GM12801 (cell line): ENCODE measurements around the gene PRKAG1.

ENCODE experiments used
- TF ChIP-seq, protein P1 (sequence below): IDR thresholded peaks from one replicate; pipeline ENCODE4 v1.5.1; 2011; ENCODE audit warnings: control low read depth; ENCODE audit not compliant: insufficient read length; ENCODE audit errors: extremely low read depth

The PRKAG1 gene

DNA sequence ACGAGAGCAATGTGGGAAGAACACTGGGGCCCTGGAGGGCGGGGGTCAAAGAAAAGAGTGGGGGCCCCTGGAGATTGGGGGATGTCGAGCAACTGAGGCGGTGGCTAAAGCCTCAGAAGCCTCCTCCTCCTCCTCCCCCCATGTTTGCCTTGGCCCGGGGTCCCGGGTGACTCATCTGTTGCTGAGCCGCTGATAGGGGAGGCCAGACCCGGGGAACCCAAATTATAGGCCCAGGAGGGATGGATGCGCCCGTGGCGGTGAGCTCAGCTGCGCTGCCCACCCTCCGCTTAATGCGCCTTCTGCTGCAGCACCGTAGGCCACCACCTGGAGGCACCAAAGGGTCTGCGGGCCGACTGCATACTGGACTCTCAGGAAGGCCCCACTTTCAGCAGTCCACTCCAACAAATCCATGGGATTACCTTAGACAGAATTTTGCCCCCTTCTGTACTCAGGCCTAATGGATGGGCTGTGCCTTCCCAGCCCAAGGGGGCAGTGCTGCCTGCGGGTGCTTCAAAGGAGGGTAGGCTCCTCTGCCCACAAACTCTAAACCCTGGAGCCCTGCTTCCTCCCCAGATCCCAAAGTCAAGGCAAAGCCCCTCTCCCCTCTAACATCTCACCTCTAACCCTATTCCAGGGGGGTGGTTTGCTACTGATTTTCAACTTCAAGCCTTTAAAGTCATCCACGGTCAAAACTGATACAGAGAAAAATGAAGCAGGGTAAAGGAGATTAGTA is 44.5 kb downstream of the PRKAG1 start:
- TF ChIP-seq, protein P1, sequence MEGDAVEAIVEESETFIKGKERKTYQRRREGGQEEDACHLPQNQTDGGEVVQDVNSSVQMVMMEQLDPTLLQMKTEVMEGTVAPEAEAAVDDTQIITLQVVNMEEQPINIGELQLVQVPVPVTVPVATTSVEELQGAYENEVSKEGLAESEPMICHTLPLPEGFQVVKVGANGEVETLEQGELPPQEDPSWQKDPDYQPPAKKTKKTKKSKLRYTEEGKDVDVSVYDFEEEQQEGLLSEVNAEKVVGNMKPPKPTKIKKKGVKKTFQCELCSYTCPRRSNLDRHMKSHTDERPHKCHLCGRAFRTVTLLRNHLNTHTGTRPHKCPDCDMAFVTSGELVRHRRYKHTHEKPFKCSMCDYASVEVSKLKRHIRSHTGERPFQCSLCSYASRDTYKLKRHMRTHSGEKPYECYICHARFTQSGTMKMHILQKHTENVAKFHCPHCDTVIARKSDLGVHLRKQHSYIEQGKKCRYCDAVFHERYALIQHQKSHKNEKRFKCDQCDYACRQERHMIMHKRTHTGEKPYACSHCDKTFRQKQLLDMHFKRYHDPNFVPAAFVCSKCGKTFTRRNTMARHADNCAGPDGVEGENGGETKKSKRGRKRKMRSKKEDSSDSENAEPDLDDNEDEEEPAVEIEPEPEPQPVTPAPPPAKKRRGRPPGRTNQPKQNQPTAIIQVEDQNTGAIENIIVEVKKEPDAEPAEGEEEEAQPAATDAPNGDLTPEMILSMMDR = no peak

DNA sequence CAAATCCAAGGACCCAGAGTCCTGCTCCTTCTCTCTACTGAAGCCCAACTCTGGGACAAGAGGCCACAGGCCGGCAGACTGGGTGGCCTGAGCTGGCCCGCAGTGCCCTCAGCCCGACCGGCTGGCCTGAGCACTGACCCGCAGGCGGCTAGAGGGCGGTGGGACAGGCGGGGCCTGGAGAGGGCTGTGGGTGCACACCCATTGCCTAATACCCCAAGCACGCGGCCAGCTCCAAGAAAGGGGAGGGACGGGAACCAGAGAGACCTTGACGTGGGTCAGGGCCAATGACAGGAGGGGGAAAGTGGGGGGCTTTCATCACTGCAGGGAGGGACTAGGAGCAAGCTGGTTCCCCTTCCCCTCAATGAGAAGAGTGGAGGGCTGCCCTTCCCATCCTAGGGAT is 45.0 kb downstream of the PRKAG1 start:
- TF ChIP-seq, protein P1 = no peak

DNA sequence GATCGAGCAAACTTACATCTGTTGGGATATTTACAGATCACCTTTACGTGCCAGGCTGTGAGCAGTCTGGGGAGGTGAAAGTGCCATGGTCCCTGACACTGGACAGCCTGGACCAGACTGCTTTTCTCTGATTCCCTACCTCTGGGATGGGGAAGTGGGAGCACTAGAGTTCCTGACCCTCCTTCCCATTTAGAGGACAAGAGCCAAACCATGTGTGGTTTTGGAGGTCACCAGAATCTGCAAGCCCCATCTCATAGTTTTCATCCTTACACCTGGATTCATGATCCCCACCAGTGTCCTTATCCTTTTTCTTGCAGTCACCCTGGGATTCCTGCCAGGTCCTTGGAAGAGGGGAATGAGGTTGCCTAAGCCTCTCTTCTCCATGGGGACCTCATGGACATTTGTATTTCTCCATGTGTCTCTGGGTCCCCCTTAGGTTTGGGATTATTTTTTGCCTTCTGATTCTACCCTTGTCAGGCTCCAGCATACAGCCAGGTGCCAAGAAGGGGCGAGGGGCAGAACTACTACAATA is 45.6 kb downstream of the PRKAG1 start:
- TF ChIP-seq, protein P1 = no peak

DNA sequence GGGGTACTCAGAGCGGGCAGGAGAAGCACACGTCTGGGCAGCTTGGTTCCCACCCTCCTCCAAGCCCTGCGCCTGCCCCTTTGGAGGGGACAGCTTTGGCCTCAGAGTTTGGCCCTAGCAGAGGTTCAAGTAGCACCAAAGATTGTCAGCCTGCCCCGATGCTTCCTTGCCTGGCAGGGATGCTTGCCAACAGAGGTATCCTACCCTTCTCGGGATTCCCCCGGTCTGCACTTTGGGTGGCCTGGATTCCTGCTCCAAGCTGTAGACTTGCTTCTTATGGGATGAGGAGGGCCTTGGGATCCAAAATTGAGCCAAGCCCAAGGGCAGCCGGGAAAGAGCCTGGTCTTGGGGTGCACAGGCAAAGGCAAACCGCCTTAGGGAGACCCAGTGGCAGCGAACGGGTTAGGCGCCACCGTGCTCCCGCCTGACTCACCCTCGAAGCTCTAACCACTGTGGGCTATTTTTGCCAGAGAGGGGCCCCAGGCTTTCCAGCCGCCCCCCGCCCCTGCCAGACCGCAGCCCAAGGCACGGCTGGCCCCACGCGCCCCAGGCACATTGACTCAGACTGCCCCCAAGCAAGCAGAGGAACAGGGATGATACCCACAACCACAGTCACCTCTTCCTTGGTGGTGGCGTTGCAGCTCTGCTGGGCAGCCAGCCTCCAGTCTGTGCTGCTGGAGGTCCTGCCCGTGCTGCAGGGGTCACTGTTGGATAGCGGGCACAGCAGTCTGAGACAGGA is 46.2 kb downstream of the PRKAG1 start:
- TF ChIP-seq, protein P1 = no peak

DNA sequence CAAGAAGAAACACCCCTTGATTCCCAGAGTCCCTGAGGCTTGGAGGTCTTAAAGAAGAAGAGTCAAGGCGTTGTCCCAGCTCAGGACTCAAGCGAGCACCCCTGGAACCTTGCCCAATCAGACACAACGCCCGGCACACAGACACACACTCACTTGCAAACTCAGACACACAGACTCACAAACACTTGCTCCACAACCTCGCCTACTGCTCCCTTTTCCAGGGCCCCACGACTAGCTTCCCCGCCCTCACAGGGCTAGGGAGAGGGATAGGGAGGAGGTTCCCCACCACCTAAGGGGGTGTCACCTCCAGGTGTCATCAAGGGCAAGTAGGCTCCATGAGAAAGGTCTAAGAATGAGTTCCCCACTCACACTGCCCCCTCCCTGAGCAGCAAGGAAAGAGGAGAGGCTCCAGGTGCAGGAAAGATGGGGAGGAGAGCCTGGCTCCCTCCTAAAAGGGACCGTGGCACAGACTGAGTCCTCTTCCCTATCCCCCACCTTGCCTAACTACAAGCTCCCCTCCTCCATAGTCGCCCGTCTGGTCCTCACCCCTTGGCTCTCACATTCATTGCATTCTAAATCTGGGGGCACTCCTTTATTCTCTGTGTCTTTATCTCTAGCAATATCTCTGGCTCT is 47.8 kb downstream of the PRKAG1 start:
- TF ChIP-seq, protein P1 = no peak

DNA sequence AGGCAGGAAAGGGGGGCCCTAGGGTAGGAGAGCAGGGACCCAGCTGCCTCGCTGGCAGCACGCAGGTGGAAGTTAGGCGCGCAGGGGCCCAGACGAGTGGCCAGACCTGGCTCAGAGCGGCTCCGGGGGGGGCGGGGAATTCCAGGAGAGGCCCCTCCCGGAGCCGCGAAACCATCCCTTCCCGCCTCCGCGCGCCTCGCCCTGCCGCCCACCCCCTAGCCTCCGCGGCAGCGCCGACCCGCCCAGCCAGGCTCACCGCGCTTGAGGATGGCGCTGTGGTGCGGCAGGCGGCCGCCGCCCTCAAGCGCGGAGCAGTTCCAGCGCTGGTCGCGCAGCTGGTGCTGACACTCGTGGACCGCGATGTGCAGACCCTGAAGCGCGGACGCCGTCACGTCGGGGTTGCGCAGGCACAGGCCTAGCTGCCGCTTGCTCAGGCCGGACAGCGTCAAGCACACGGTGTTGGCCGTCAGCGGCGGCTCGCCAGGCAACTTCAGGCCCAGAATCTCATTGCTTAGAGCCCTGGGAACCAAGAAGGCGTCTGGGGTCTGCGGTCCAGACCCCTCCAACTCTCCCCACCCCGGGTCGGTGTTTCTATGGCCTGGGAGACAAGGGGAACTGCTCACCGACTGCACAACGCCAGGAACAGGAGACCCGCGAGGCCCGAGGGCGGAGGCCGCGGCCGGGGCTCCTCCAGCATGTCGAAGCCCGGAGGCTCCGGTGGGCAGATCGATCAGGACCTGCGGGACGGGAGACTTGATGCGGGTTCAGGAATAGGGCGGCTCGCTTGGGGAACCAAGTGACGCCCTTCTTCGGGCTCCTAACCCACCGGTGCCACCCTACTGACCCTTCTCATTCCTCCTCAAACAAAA is 48.5 kb downstream of the PRKAG1 start:
- TF ChIP-seq, protein P1 = no peak
